Caco-2 (cell line): ENCODE data around the gene KIAA0513. TPM values are rescaled to one million over a fixed set of nuclear protein-coding genes. Genes with fewer than 3 reads are reported as not detected.

Experiments used
- BruUV-seq: library from RNA; stranded (reverse); fragments of 400-500 nt; replicated peaks from 2 replicates; lab custom pipeline; 2021; lab: Mats Ljungman, UMichigan
- CTCF ChIA-PET: fragments of 300-600 bp; sonication (Branson Sonifier 250); formaldehyde crosslinking; loops from one replicate; lab custom pipeline; 2022; ENCODE audit warnings: antibody characterized with exemption; lab: Charles Lee
- POLR2A ChIA-PET: fragments of 300-600 bp; sonication (Branson Sonifier 250); formaldehyde crosslinking; loops from one replicate; lab custom pipeline; 2022; ENCODE audit warnings: antibody characterized with exemption; lab: Charles Lee
- DNase-seq, 2 experiments: peaks; one replicate each; pipeline versions ENCODE4 v3.0.0 to v3.0.0-alpha.2; 2020 to 2022
- H3K27me3 ChIP-seq: replicated peaks from 2 replicates; pipeline ENCODE4 v1.6.0; 2011; ENCODE audit warnings: low read length; ENCODE audit not compliant: control insufficient read depth, insufficient read depth
- H3K36me3 ChIP-seq: 2 replicates; pipeline ENCODE4 v1.5.1; 2011; ENCODE audit warnings: low read length; ENCODE audit not compliant: control insufficient read depth, insufficient read depth
- H3K4me1 ChIP-seq: fragments of 250-450 bp; sonication (Bioruptor Pico); 2 replicates; pipeline ENCODE4 v1.5.1; 2020; ENCODE audit warnings: mild to moderate bottlenecking
- H3K4me3 ChIP-seq: 2 replicates; pipeline ENCODE4 v1.5.1; 2011; ENCODE audit warnings: low read depth, mild to moderate bottlenecking, control low read depth, low read length
- H3K9me3 ChIP-seq: fragments of 250-450 bp; sonication (Bioruptor Pico); 2 replicates; pipeline ENCODE4 v1.5.1; 2020; ENCODE audit warnings: mild to moderate bottlenecking, moderate library complexity
- H3K27ac Mint-ChIP-seq: one replicate; pipeline ENCODE4 v1.8.0; 2022; ENCODE audit warnings: mixed read lengths; ENCODE audit not compliant: unreplicated experiment
- H3K27me3 Mint-ChIP-seq: one replicate; pipeline ENCODE4 v1.8.0; 2022; ENCODE audit warnings: mixed read lengths; ENCODE audit not compliant: insufficient read depth, unreplicated experiment
- H3K36me3 Mint-ChIP-seq: one replicate; pipeline ENCODE4 v1.8.0; 2022; ENCODE audit warnings: mild to moderate bottlenecking, mixed read lengths; ENCODE audit not compliant: insufficient read depth, unreplicated experiment
- H3K4me1 Mint-ChIP-seq: one replicate; pipeline ENCODE4 v1.8.0; 2022; ENCODE audit warnings: low read depth, mixed read lengths; ENCODE audit not compliant: unreplicated experiment
- H3K4me3 Mint-ChIP-seq: one replicate; pipeline ENCODE4 v1.8.0; 2022; ENCODE audit warnings: mild to moderate bottlenecking, moderate library complexity, mixed read lengths; ENCODE audit not compliant: unreplicated experiment
- H3K9me3 Mint-ChIP-seq: one replicate; pipeline ENCODE4 v1.8.0; 2022; ENCODE audit warnings: mixed read lengths; ENCODE audit not compliant: unreplicated experiment
- CTCF ChIP-seq, 2 experiments: fragments of 200-600 bp in 1 of 2; IDR thresholded peaks; 1 replicate in 1 of 2; 2 replicates in 1 of 2; pipeline versions ENCODE4 v1.5.1 to v1.8.0; 2011 to 2022; ENCODE audit warnings: antibody characterized with exemption in 1 of 2, control low read depth in 1 of 2, inconsistent platforms in 1 of 2, low read depth in 1 of 2, low read length in 1 of 2, mild to moderate bottlenecking in 1 of 2, moderate library complexity in 1 of 2; ENCODE audit not compliant: insufficient read depth in 1 of 2, severe bottlenecking in 1 of 2, unreplicated experiment in 1 of 2
- intact Hi-C: fragments of 100-400 bp; cut with micrococcal nuclease; formaldehyde crosslinking; loops from one replicate; pipeline ENCODE4 v1.10.0; 2022; ENCODE audit not compliant: unreplicated experiment
- total RNA-seq: library from RNA; stranded (reverse); gene quantifications from 2 replicates; pipeline ENCODE4 v1.2.3, GENCODE V29; 2022

KIAA0513 gene
- total RNA-seq, 1 experiment from 2014 or later = 7.9 TPM

GRCh38 chr16:85133290-85133599, 105.7 kb downstream of the KIAA0513 start:
- BruUV-seq = no TSS peak
- H3K4me1 ChIP-seq = peaks cover 4% of the 10 kb centered on the region; the same call in 1 of the 2 replicates
- no peak for DNase-seq
- ChIA-PET POLR2A (no interaction called here), CTCF (no interaction called here)
- H3K36me3 ChIP-seq = no peaks in the 10 kb centered on the region
- no peaks in the 10 kb centered on the region for H3K27me3 ChIP-seq
- H3K4me3 ChIP-seq = no peak overlapping the region
- Mint-ChIP-seq H3K36me3 (peaks cover 1% of the 10 kb centered on the region), H3K9me3 (no peaks in the 10 kb centered on the region), H3K27me3 (no peaks in the 10 kb centered on the region), H3K27ac (no peak overlapping the region), H3K4me1 (peaks cover 9% of the 10 kb centered on the region), H3K4me3 (no peak overlapping the region)
- TF ChIP-seq CTCF (IDR thresholded peaks at IDR 0.05; ENCODE audit: insufficient read depth in 1 of 2, low read depth in 1 of 2, low read length in 1 of 2, severe bottlenecking in 1 of 2, unreplicated experiment in 1 of 2) = no peak
- no peaks in the 10 kb centered on the region for H3K9me3 ChIP-seq
- intact Hi-C loops = no loop called here

GRCh38 chr16:85134076-85134788, 106.6 kb downstream of the KIAA0513 start:
- H3K4me3 ChIP-seq = no peak overlapping the region
- no peaks in the 10 kb centered on the region for H3K27me3 Mint-ChIP-seq
- no TSS peak for BruUV-seq
- H3K9me3 Mint-ChIP-seq = no peaks in the 10 kb centered on the region
- no peak for DNase-seq
- intact Hi-C loops = no loop called here
- CTCF ChIA-PET = no interaction called here
- TF ChIP-seq CTCF (IDR thresholded peaks at IDR 0.05; ENCODE audit: insufficient read depth in 1 of 2, low read depth in 1 of 2, low read length in 1 of 2, severe bottlenecking in 1 of 2, unreplicated experiment in 1 of 2) = no peak
- H3K36me3 Mint-ChIP-seq = peaks cover 7% of the 10 kb centered on the region
- H3K36me3 ChIP-seq = no peaks in the 10 kb centered on the region
- no peak overlapping the region for H3K27ac Mint-ChIP-seq
- H3K9me3 ChIP-seq = no peaks in the 10 kb centered on the region
- H3K4me1 ChIP-seq = peaks cover 4% of the 10 kb centered on the region; the same call in 1 of the 2 replicates
- H3K4me3 Mint-ChIP-seq = no peak overlapping the region
- POLR2A ChIA-PET = no interaction called here
- peaks cover 15% of the 10 kb centered on the region for H3K4me1 Mint-ChIP-seq
- H3K27me3 ChIP-seq = no peaks in the 10 kb centered on the region

GRCh38 chr16:85134789-85135142, 107.2 kb downstream of the KIAA0513 start:
- ChIA-PET CTCF (no interaction called here), POLR2A (no interaction called here)
- H3K4me3 ChIP-seq = no peak overlapping the region
- BruUV-seq = no TSS peak
- Mint-ChIP-seq H3K36me3 (peaks cover 10% of the 10 kb centered on the region), H3K27ac (no peak overlapping the region), H3K9me3 (no peaks in the 10 kb centered on the region), H3K27me3 (no peaks in the 10 kb centered on the region), H3K4me3 (no peak overlapping the region), H3K4me1 (peaks cover 21% of the 10 kb centered on the region)
- H3K36me3 ChIP-seq = no peaks in the 10 kb centered on the region
- peaks cover 8% of the 10 kb centered on the region for H3K4me1 ChIP-seq
- TF ChIP-seq CTCF (IDR thresholded peaks at IDR 0.05; ENCODE audit: insufficient read depth in 1 of 2, low read depth in 1 of 2, low read length in 1 of 2, severe bottlenecking in 1 of 2, unreplicated experiment in 1 of 2) = no peak
- H3K9me3 ChIP-seq = no peaks in the 10 kb centered on the region
- DNase-seq = no peak
- no peaks in the 10 kb centered on the region for H3K27me3 ChIP-seq
- intact Hi-C loops = no loop called here
